ENCODE data around the gene SGPP1.

DNA sequence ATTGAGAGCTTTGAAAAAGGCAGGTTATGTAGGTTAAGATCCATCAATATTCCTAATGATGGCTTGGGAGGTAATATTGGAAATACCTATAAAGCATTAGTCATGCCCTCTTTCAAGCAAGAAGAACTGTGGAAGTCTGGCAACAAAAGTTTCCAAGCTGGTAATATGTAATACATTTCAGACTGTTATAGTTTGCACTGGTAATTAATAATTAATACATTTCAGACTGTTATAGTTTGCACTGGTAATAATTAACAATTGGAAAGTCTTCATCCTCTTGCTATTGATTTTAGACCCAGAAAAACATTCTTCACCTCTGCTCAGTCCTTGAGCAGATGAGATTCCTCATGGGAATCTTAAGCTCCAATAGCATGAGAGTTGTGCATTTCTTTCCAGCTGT lies 57.2 kb downstream of the SGPP1 start:
- TF ChIP-seq, protein P1, sequence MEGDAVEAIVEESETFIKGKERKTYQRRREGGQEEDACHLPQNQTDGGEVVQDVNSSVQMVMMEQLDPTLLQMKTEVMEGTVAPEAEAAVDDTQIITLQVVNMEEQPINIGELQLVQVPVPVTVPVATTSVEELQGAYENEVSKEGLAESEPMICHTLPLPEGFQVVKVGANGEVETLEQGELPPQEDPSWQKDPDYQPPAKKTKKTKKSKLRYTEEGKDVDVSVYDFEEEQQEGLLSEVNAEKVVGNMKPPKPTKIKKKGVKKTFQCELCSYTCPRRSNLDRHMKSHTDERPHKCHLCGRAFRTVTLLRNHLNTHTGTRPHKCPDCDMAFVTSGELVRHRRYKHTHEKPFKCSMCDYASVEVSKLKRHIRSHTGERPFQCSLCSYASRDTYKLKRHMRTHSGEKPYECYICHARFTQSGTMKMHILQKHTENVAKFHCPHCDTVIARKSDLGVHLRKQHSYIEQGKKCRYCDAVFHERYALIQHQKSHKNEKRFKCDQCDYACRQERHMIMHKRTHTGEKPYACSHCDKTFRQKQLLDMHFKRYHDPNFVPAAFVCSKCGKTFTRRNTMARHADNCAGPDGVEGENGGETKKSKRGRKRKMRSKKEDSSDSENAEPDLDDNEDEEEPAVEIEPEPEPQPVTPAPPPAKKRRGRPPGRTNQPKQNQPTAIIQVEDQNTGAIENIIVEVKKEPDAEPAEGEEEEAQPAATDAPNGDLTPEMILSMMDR (optimal IDR thresholded peaks at IDR 0.05 in 1 of 3, IDR thresholded peaks at IDR 0.05 in 1 of 3, conservative IDR thresholded peaks at IDR 0.05 in 1 of 3; ENCODE audit: extremely low read depth in 1 of 3, insufficient read depth in 2 of 3, low read length in 3 of 3), result no peak
- no peak for TF ChIP-seq EZH2 (IDR thresholded peaks at IDR 0.05; ENCODE audit: low read length)
